ENCODE measurements around the gene ADGRF3. TPM values are rescaled to one million over a fixed set of nuclear protein-coding genes. Genes with fewer than 3 reads are reported as not detected.

ADGRF3 gene
- total and polyA plus RNA-seq, 9 of the 15 experiments (the other 6 are each of a cell fraction or from before 2014, with no cell fraction given) = 0.04 to 0.54 (median 0.16) TPM; not detected in 2

GRCh38 chr2:26355038-26355995 lies 8.7 kb upstream of the ADGRF3 start (continued):
- peak; percentile 66 for TF ChIP-seq E2F8 (IDR thresholded peaks at IDR 0.05; ENCODE audit: low read depth, partially characterized antibody)
- no peak for TF ChIP-seq ZNF444 (CRISPR knock-in tag; IDR thresholded peaks at IDR 0.05)
- peak; percentile 39 for TF ChIP-seq TCF3 (CRISPR knock-in tag; IDR thresholded peaks at IDR 0.05)
- TF ChIP-seq MLX (CRISPR knock-in tag; conservative IDR thresholded peaks at IDR 0.05) = no peak
- TF ChIP-seq ZNF57 (CRISPR knock-in tag; IDR thresholded peaks at IDR 0.05) = no peak
- no peak for TF ChIP-seq JUNB (CRISPR knock-in tag; conservative IDR thresholded peaks at IDR 0.05)
- peak; percentile 58 for TF ChIP-seq PRDM10 (IDR thresholded peaks at IDR 0.05; ENCODE audit: partially characterized antibody)
- TF ChIP-seq TRIM24 (IDR thresholded peaks at IDR 0.05) = peak; percentile 74 to 77; a peak in 3 of 4 replicates
- no peak for TF ChIP-seq ZC3H4 (CRISPR knock-in tag; IDR thresholded peaks at IDR 0.05; ENCODE audit: borderline replicate concordance)
- TF ChIP-seq E2F4 (CRISPR knock-in tag; IDR thresholded peaks at IDR 0.05; ENCODE audit: low read depth) = no peak
- no peak for TF ChIP-seq TFAM (CRISPR knock-in tag; conservative IDR thresholded peaks at IDR 0.05)
- no peak for TF ChIP-seq ZNF707 (CRISPR knock-in tag; conservative IDR thresholded peaks at IDR 0.05)
- TF ChIP-seq KLF16 (IDR thresholded peaks at IDR 0.05) = no peak
- TF ChIP-seq, protein P1, sequence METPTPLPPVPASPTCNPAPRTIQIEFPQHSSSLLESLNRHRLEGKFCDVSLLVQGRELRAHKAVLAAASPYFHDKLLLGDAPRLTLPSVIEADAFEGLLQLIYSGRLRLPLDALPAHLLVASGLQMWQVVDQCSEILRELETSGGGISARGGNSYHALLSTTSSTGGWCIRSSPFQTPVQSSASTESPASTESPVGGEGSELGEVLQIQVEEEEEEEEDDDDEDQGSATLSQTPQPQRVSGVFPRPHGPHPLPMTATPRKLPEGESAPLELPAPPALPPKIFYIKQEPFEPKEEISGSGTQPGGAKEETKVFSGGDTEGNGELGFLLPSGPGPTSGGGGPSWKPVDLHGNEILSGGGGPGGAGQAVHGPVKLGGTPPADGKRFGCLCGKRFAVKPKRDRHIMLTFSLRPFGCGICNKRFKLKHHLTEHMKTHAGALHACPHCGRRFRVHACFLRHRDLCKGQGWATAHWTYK (CRISPR knock-in tag; IDR thresholded peaks at IDR 0.05) = no peak
